Activated T-cell treated with anti-CD3 and anti-CD28 coated beads, Interleukin-2, amount 50 U/mL, for 1 hour (primary cell): ENCODE data around the gene RTN4IP1.
"Not testable (repeated sequence)": the region's sequence is repeated elsewhere in the genome, so short reads cannot be mapped to it uniquely, and the experiment has no call there.

Source experiments
- DNase-seq: peaks from one replicate; pipeline ENCODE4 v3.0.0-alpha.2; 2020

RTN4IP1 gene

DNA sequence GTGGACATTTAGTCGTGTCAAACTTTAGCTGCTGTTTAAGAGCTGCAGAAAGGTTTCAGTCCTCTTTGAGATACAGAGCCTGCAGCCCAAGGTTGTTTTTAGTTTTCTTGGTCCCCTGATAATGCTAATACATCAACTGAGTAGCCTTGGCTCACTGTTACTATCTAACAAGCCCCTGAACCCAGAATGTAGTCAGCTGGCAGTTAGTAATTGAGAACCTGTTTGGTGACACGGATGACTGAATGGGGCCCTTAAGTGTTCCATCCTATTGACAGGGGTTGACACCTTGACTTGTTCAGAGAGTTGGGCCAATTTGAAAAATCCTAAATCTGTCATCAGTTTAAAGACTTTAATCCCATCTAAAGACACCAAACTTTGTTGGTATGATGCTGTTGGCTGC is 2.8 kb downstream of the RTN4IP1 start:
- DNase-seq: no peak

- DNase-seq: no peak
Observed at GRCh38 chr6:106623039-106623438, 6.3 kb downstream of the RTN4IP1 start.

DNA sequence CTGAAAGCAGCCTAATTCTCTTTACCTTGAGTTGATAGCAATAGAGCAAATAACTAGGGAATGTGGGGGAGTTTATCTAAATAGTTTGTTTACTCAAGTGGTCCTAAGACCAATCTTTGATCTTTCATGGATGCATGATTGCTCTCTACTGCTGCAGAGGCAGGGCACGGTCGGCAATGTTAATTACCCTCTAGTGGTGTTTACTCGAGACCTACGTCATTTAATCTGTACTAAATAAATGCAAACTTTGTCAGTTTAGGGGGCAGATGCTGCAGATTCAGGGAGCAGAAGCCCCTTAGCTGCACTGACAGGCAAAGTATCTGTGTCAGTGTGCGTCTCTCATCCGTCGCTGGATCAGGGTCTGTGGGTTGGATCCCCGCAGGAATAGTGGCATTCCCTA is 6.9 kb downstream of the RTN4IP1 start:
- DNase-seq: no peak

GRCh38 chr6:106620931-106621672 is 8.2 kb downstream of the RTN4IP1 start:
- no peak for DNase-seq

DNA sequence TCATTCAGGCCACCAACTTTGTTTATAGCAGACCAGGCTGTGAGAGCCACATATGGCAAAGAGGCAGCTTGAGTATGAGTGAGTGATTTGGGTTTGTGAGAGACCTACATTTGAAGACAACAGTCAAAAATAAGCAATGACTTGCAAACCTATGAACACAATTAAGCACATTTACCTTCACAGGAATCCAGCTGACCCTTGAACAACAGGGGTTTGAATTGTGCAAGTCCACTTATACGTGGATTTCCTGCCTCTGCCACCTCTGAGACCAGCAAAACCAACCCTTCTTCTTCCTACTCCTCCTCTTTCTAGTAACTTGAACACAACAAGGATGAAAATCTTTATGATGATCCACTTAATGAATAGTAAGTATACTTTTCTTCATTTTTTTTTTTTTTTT is 10.1 kb downstream of the RTN4IP1 start:
- no peak for DNase-seq

- no peak for DNase-seq
Observed at GRCh38 chr6:106618324-106618723, 11.0 kb downstream of the RTN4IP1 start.

GRCh38 chr6:106617857-106618256 is 11.4 kb downstream of the RTN4IP1 start:
- no peak for DNase-seq

DNA sequence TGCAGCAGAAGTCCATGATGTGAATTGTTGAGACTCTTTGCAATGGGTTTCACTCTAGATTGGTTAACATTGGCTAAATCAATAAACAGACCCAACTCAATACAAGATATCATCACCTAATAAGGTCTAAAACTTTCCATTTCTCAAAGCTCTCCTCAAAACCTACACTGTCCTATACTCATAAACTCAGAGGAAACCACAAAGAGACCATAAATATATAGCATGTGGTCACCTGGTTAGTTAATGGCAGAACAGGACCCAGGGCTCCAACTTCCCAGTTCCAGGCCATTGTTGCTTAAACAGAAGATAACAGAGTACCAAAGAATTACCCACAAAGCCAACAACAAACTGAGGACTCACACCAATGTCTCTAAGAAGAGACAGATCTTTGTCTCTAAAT is 12.0 kb downstream of the RTN4IP1 start:
- DNase-seq: no peak

DNA sequence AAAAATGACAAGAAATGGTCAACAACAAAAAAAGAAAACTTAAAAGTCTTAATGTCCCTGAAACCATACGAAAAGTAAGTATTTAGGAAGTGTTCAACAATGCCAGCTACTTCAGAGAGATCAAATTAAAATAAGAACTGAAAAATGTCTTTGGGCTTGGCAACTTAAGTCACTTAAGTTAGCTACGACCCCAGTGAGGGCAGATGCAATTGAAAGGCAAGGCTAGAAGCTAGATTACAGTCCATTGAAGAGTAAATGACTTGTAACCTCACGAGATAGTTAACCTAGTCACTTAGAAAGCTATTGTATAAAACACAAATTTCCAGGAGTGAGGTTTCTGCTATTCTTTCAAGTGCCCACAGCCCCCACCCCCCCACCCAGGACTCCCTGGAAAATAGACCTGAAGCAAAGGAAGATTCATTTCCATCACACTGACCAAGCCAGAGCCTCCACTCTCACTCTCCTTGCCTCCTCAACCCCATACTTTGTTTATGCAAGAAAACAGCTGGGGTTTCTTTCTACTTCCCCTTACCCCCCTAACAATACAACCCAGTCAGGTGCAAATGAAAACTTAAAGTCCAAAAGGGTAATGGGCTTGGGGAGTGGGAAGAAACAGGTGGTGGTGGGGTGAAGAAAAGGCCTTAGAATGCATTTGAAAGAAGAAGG is 14.6 kb downstream of the RTN4IP1 start:
- DNase-seq: no peak

GRCh38 chr6:106614166-106614565 is 15.1 kb downstream of the RTN4IP1 start:
- DNase-seq: no peak

- no peak for DNase-seq
Observed at GRCh38 chr6:106613590-106613989, 15.7 kb downstream of the RTN4IP1 start.

DNA sequence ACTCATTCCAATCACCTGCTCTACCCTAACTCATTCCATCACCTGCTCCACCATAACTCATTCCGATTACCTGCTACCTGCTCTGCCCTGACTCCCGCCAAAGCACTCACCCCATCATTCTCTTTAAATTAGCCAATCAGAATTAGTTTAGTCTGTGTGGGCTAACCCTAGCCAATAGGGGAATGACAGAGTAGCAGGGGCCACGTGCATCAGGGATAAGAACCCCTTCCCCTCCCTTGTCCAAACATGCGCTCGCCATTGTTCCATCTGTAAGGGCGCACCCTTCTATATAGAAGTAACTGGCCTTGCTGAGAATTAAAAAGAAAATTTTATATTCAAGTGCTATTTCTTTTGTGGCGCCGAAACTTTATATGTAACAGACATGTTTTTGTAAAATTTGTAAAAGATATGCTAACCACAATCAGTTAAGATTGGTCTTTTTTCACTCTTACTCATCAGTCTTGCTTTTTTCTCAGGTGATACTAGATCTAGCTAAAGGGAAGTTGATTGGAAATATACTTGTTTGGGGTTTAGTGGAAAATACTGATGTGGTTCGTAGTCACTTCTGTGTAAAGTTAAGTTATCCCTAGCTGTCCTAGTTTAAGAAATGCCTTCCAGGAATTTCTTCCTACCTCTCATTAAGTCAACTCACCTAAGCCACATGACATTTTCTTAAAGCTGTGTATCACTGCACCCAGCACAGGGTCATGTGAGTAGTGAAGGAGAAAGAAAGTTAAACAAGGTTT is 16.5 kb downstream of the RTN4IP1 start:
- no peak for DNase-seq

- no peak for DNase-seq
Observed at GRCh38 chr6:106611030-106611429, 18.3 kb downstream of the RTN4IP1 start.

DNA sequence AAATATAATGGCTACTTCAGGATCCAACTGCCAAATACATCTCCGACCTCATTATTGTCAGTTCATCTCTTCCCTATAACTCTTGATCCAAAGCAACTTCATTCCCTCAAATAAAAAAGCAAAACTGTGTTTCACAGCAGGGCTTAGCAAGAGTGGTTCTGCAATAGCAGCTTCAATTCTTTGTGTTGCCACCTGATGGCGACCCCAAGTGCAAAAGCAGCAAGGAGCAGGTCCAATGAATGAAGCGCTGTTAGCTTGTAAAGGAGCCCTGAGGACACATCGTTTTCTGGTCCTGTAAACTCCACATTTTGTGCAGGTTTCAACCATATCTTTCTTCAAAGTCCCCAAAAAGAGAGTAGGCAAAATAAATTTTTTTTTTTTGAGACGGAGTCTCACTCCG is 19.6 kb downstream of the RTN4IP1 start:
- DNase-seq: no peak

DNA sequence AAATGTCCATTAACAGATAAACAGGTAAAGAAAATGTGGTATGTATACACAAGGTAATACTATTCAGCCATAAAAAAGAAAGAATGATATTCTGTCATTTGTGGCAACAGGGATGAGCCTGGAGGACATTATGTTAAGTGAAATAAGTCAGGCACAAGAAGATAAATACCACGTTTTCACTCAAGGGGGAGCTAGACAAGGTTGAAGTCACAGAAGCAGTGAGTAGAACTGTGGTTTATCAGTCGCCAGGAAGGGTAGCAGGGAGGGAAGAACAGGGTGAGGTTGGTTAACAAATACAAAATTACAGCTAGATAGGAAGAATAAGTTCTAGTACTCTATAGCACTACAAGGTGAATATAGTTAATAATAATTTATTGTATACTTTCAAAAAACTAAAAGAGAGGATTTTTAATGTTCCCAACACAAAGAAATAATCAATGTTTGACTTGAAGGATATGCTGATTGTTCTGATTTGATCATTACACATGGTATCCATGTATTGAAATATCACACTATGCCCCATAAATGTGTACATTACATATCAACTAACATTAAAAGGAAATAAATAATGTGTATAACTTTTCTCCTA is 21.1 kb downstream of the RTN4IP1 start:
- DNase-seq: no peak

DNA sequence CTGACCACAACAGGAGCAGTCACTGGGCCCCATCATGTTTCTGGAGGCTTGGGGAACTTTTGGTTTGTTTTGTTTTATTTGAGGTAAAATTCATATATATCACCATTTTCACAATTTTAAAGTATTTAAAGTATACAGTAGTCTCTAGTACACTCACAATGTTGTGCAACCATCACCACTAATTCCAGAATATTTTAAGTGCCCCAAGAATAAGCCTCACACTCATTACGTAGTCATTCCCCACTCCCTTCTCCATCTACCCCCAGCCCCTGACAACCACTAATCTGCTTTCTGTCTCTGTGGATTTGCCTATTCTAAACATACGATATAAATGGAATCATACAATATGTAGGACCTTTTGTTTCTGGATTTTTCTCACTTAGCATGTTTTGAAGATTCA is 29.0 kb downstream of the RTN4IP1 start:
- no peak for DNase-seq

GRCh38 chr6:106599440-106599839 is 29.9 kb downstream of the RTN4IP1 start:
- DNase-seq: no peak

- DNase-seq: no peak
Observed at GRCh38 chr6:106591111-106591825, 38.0 kb downstream of the RTN4IP1 start.

GRCh38 chr6:106588937-106589336 is 40.4 kb downstream of the RTN4IP1 start:
- not testable (repeated sequence) for DNase-seq

DNA sequence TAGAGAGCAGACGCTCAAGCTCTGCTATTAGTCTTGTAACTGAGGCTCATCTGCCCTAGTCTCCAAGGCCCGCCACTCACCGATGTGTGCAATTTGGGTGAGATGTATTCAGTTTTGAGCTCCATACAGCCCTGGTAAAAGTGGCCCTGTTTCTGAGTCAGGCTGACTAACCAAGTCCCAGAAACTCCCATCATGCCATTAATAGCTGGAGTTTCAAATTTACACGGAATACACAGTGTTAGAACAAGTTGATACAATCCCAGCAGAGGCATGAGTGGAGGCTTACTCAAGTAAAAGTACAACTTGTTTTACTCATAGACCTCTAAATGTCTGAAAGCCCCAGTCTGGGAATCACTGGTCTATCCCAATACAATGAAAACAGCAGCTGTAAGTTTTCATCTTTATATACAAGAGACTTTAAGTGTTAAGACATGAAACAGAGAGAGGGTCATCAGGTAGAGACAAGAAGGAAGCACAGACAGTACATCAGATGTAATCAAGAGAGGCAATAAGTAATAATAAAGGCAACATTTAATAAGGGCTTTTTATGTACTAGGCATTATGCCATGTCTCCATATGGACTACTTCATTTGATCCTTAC is 42.4 kb downstream of the RTN4IP1 start:
- no peak for DNase-seq

DNA sequence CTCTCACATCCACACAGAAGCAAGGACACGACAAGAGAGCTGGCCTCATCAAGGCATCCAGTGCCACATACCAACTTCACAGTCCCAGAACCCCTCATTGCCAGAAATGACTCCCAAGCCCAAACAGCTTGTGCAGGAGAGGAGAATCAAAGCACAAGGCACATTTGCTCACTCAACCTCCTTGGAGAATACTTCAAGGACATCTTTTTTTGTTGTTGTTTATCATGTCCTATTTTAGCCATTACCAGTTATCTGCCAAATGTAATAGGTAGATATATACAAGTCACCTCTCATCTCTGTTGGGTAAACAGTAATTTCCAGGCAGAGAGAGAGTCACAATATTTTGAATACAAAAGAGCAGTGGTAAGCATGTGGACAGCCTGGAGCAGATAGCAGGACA is 47.8 kb downstream of the RTN4IP1 start:
- no peak for DNase-seq

GRCh38 chr6:106579281-106579680 is 50.0 kb downstream of the RTN4IP1 start:
- DNase-seq: no peak
